ENCODE results near the gene GNRH2.
"Not testable (repeated sequence)": the region's sequence is repeated elsewhere in the genome, so short reads cannot be mapped to it uniquely, and the experiment has no call there.

The GNRH2 gene

GRCh38 chr20:3073251-3073643 is 29.8 kb downstream of the GNRH2 start:
- not testable (repeated sequence) for DNase-seq (ENCODE audit: low spot score)

GRCh38 chr20:3074812-3075211 is 31.4 kb downstream of the GNRH2 start:
- no peak for DNase-seq (ENCODE audit: low spot score)

- not testable (repeated sequence) for DNase-seq (ENCODE audit: low spot score)
Measured at GRCh38 chr20:3075315-3075714, 31.9 kb downstream of the GNRH2 start.

- no peak for DNase-seq (ENCODE audit: low spot score)
Measured at GRCh38 chr20:3077618-3078134, 34.3 kb downstream of the GNRH2 start.

- peak; percentile 97 for DNase-seq (ENCODE audit: low spot score)
Measured at GRCh38 chr20:3080939-3081388, 37.5 kb downstream of the GNRH2 start.

- no peak for DNase-seq (ENCODE audit: low spot score)
Measured at GRCh38 chr20:3081641-3082040, 38.2 kb downstream of the GNRH2 start.

- peak; percentile 58 for DNase-seq (ENCODE audit: low spot score)
Measured at GRCh38 chr20:3082306-3082951, 39.0 kb downstream of the GNRH2 start.

GRCh38 chr20:3082955-3083952 is 39.8 kb downstream of the GNRH2 start:
- DNase-seq (ENCODE audit: low spot score), result peak; percentile 17

- DNase-seq (ENCODE audit: low spot score), result peak; percentile 8
Measured at GRCh38 chr20:3084283-3084985, 41.0 kb downstream of the GNRH2 start, which contains the start of gene AVP. TSS of gene AVP (minus strand) at chr20:3084724. CDS start at chr20:3084674, 50 bp downstream.

GRCh38 chr20:3084986-3085360 is 41.6 kb downstream of the GNRH2 start:
- DNase-seq (ENCODE audit: low spot score), result no peak

GRCh38 chr20:3085571-3086072 is 42.2 kb downstream of the GNRH2 start:
- DNase-seq (ENCODE audit: low spot score), result peak; percentile 7

GRCh38 chr20:3088031-3088430 is 44.6 kb downstream of the GNRH2 start:
- DNase-seq (ENCODE audit: low spot score), result no peak

GRCh38 chr20:3090565-3090964 is 47.1 kb downstream of the GNRH2 start:
- no peak for DNase-seq (ENCODE audit: low spot score)

GRCh38 chr20:3092611-3093379 is 49.4 kb downstream of the GNRH2 start:
- peak; percentile 66 for DNase-seq (ENCODE audit: low spot score)

- DNase-seq (ENCODE audit: low spot score), result no peak
Measured at GRCh38 chr20:3093861-3094361, 50.5 kb downstream of the GNRH2 start.

- DNase-seq (ENCODE audit: low spot score), result no peak
Measured at GRCh38 chr20:3094848-3095629, 51.6 kb downstream of the GNRH2 start.
